HepG2 (cell line): ENCODE measurements around the gene RPS6KA2. TPM values are rescaled to one million over a fixed set of nuclear protein-coding genes. Genes with fewer than 3 reads are reported as not detected.
A peak's percentile ranks its signal among the peaks of the same experiment; 100 is the strongest.

Experiments used
- HNF1A ChIP-seq, 2 experiments: sonication (generic) in 1 of 2; formaldehyde crosslinking in 1 of 2; IDR thresholded peaks; 2 replicates each; pipeline versions ENCODE4 v1.4.0 to v1.6.1; 2016 to 2020; ENCODE audit warnings: borderline replicate concordance in 1 of 2, low read depth in 1 of 2, mild to moderate bottlenecking in 1 of 2, missing genetic modification reagents in 1 of 2
- HNRNPLL ChIP-seq: fragments of 200-400 bp; formaldehyde crosslinking; IDR thresholded peaks from 2 replicates; pipeline ENCODE4 v1.6.1; 2017; ENCODE audit warnings: mild to moderate bottlenecking, low read depth, low read length; ENCODE audit not compliant: poor library complexity, severe bottlenecking
- KDM3A ChIP-seq: IDR thresholded peaks from 2 replicates; pipeline ENCODE4 v1.6.1; 2018; ENCODE audit warnings: low read depth, missing compliant biosample characterization
- MYC ChIP-seq: sonication (generic); formaldehyde crosslinking; IDR thresholded peaks from 2 replicates; pipeline ENCODE4 v1.9.0; 2021; ENCODE audit warnings: missing genetic modification reagents, borderline replicate concordance
- NAIF1 ChIP-seq: sonication (generic); formaldehyde crosslinking; IDR thresholded peaks from 2 replicates; pipeline ENCODE4 v1.5.0; 2020; ENCODE audit warnings: mild to moderate bottlenecking, missing genetic modification reagents, borderline replicate concordance
- NCOA1 ChIP-seq: sonication (generic); formaldehyde crosslinking; IDR thresholded peaks from 2 replicates; pipeline ENCODE4 v1.9.0; 2021; ENCODE audit warnings: missing genetic modification reagents
- SMAD3 ChIP-seq: sonication (generic); formaldehyde crosslinking; IDR thresholded peaks from 2 replicates; pipeline ENCODE4 v1.4.0; 2020; ENCODE audit warnings: missing genetic modification reagents
- TRIM24 ChIP-seq: sonication (generic); formaldehyde crosslinking; IDR thresholded peaks from 2 replicates; pipeline ENCODE4 v1.8.0; 2022; ENCODE audit warnings: mild to moderate bottlenecking, missing genetic modification reagents
- ZBTB1 ChIP-seq: sonication (generic); formaldehyde crosslinking; IDR thresholded peaks from 2 replicates; pipeline ENCODE4 v1.4.0; 2020; ENCODE audit warnings: missing genetic modification reagents, borderline replicate concordance
- ZNF335 ChIP-seq: sonication (generic); formaldehyde crosslinking; IDR thresholded peaks from 2 replicates; pipeline ENCODE4 v1.4.0; 2020; ENCODE audit warnings: missing genetic modification reagents
- ZNF720 ChIP-seq: sonication (generic); formaldehyde crosslinking; IDR thresholded peaks from 2 replicates; pipeline ENCODE4 v1.4.0; 2020; ENCODE audit warnings: missing genetic modification reagents
- polyA plus RNA-seq, 8 experiments: library from polyadenylated mRNA; depleted of rRNA in 3 of 8; stranded (reverse) in 7 of 8; unstranded in 1 of 8; fragments of >200 nt; fragmentation: Illumina TruSeq in 4 of 8; extraction: Trizol in 4 of 8; gene quantifications; 2 replicates each; pipeline versions ENCODE4 v1.2.1 to v1.2.3, GENCODE V29; 2011 to 2016; ENCODE audit warnings: low read depth in 4 of 8, missing spikeins in 1 of 8, mixed read lengths in 1 of 8; ENCODE audit not compliant: insufficient read depth in 1 of 8
- total RNA-seq, 5 experiments: library from RNA; depleted of rRNA; stranded (reverse); fragments of >200 nt; fragmentation: Illumina TruSeq; extraction: Trizol; gene quantifications; 2 replicates each; pipeline ENCODE4 v1.2.3, GENCODE V29; 2016; ENCODE audit warnings: low read depth in 1 of 5
- TF ChIP-seq, protein P1 (sequence below): sonication (generic); formaldehyde crosslinking; IDR thresholded peaks from 2 replicates; pipeline ENCODE4 v1.9.0; 2021; ENCODE audit warnings: missing genetic modification reagents, borderline replicate concordance
- TF ChIP-seq, protein P2 (sequence below): sonication (generic); formaldehyde crosslinking; IDR thresholded peaks from 2 replicates; pipeline ENCODE4 v1.5.0; 2020; ENCODE audit warnings: mild to moderate bottlenecking, missing genetic modification reagents, borderline replicate concordance
- TF ChIP-seq, protein P3 (sequence below): IDR thresholded peaks from 2 replicates; pipeline ENCODE4 v1.4.0; 2020; ENCODE audit warnings: mild to moderate bottlenecking, missing genetic modification reagents

Gene RPS6KA2
- total and polyA plus RNA-seq, 2 of the 13 experiments (the other 11 are each of a cell fraction or from before 2014, with no cell fraction given): 0.22 to 0.38 TPM

DNA sequence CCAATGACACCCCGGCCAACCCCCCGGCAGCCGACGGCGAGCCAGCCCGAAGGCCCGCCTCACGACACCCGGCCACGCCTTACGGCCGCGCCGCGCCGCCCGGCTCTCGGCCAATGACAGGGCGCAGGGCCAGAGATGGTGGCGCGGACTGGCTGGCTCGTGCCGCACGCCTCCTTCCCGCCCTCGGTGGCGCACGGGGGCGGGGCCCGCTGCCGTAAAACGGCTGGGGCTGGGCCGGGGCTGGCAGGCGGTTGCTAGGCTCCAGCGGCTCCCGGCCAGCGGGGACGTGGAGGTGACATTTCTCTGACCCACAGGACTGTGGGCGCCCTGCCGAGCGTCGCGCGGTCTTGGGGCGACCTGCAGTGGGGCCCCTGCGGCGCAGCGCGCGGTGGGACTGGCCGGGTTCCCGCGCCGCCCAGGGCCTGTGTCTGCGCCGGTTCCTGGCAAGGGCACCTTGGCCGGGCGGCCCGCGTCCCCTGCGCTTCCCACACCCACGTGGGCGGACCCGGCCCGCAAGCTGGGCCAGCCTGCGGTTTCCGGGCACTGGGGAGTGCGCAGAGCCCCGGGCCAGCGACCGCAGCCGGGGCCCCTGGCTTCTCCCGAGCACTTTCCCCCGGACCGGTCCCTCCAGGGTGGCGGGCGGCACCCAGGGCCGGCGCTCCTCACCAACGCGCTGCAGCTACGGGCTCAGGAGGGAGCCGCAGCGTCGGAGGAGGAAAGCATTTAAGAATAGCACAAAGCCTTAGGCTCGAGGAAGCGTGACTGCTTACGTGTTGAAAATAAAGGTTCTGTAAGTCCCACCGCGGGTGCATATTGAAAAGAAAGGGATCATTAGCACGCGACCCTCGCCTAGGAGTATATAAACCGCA, 243.9 kb downstream of the RPS6KA2 start, which contains the start of gene MPC1 (continued):
- TF ChIP-seq, protein P1, sequence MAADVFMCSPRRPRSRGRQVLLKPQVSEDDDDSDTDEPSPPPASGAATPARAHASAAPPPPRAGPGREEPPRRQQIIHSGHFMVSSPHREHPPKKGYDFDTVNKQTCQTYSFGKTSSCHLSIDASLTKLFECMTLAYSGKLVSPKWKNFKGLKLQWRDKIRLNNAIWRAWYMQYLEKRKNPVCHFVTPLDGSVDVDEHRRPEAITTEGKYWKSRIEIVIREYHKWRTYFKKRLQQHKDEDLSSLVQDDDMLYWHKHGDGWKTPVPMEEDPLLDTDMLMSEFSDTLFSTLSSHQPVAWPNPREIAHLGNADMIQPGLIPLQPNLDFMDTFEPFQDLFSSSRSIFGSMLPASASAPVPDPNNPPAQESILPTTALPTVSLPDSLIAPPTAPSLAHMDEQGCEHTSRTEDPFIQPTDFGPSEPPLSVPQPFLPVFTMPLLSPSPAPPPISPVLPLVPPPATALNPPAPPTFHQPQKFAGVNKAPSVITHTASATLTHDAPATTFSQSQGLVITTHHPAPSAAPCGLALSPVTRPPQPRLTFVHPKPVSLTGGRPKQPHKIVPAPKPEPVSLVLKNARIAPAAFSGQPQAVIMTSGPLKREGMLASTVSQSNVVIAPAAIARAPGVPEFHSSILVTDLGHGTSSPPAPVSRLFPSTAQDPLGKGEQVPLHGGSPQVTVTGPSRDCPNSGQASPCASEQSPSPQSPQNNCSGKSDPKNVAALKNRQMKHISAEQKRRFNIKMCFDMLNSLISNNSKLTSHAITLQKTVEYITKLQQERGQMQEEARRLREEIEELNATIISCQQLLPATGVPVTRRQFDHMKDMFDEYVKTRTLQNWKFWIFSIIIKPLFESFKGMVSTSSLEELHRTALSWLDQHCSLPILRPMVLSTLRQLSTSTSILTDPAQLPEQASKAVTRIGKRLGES (CRISPR knock-in tag): peak; percentile 72; the same call in 1 of the 2 replicates
- TF ChIP-seq, protein P2, sequence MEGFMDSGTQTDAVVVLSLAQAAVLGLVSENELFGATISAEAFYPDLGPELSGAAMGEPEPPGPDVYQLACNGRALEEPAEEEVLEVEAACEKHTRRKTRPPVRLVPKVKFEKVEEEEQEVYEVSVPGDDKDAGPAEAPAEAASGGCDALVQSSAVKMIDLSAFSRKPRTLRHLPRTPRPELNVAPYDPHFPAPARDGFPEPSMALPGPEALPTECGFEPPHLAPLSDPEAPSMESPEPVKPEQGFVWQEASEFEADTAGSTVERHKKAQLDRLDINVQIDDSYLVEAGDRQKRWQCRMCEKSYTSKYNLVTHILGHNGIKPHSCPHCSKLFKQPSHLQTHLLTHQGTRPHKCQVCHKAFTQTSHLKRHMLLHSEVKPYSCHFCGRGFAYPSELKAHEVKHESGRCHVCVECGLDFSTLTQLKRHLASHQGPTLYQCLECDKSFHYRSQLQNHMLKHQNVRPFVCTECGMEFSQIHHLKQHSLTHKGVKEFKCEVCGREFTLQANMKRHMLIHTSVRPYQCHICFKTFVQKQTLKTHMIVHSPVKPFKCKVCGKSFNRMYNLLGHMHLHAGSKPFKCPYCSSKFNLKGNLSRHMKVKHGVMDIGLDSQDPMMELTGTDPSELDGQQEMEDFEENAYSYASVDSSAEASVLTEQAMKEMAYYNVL (CRISPR knock-in tag): peak; percentile 65
- no peak; the same call in 1 of the 2 replicates for TF ChIP-seq SMAD3 (CRISPR knock-in tag)
- TF ChIP-seq, protein P3, sequence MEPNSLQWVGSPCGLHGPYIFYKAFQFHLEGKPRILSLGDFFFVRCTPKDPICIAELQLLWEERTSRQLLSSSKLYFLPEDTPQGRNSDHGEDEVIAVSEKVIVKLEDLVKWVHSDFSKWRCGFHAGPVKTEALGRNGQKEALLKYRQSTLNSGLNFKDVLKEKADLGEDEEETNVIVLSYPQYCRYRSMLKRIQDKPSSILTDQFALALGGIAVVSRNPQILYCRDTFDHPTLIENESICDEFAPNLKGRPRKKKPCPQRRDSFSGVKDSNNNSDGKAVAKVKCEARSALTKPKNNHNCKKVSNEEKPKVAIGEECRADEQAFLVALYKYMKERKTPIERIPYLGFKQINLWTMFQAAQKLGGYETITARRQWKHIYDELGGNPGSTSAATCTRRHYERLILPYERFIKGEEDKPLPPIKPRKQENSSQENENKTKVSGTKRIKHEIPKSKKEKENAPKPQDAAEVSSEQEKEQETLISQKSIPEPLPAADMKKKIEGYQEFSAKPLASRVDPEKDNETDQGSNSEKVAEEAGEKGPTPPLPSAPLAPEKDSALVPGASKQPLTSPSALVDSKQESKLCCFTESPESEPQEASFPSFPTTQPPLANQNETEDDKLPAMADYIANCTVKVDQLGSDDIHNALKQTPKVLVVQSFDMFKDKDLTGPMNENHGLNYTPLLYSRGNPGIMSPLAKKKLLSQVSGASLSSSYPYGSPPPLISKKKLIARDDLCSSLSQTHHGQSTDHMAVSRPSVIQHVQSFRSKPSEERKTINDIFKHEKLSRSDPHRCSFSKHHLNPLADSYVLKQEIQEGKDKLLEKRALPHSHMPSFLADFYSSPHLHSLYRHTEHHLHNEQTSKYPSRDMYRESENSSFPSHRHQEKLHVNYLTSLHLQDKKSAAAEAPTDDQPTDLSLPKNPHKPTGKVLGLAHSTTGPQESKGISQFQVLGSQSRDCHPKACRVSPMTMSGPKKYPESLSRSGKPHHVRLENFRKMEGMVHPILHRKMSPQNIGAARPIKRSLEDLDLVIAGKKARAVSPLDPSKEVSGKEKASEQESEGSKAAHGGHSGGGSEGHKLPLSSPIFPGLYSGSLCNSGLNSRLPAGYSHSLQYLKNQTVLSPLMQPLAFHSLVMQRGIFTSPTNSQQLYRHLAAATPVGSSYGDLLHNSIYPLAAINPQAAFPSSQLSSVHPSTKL (CRISPR knock-in tag): no peak; the same call in none of the 2 replicates
- 0 out of 2 replicates have a peak, but pooled peaks have one; percentile 55 for TF ChIP-seq ZBTB1 (CRISPR knock-in tag)
- TF ChIP-seq ZNF335: 0 out of 2 replicates have a peak, but pooled peaks have one; percentile 4
- peak; percentile 83 for TF ChIP-seq MYC (CRISPR knock-in tag)
- no peak; the same call in 1 of the 2 replicates for TF ChIP-seq ZNF720 (CRISPR knock-in tag)
- peak; percentile 97 for TF ChIP-seq HNRNPLL
- no peak for TF ChIP-seq HNF1A (IDR thresholded peaks at IDR 0.05; ENCODE audit: low read depth)
- TF ChIP-seq HNF1A (CRISPR knock-in tag; IDR thresholded peaks at IDR 0.05; ENCODE audit: borderline replicate concordance): peak; percentile 13; the same call in 1 of the 2 replicates
- TF ChIP-seq NCOA1: no peak
- TF ChIP-seq TRIM24 (CRISPR knock-in tag): no peak
- TF ChIP-seq KDM3A (CRISPR knock-in tag): no peak
- no peak for TF ChIP-seq NAIF1 (CRISPR knock-in tag)
